HG02981 (cell line): ENCODE results near the gene CRMP1.
"Not testable (repeated sequence)": the region's sequence is repeated elsewhere in the genome, so short reads cannot be mapped to it uniquely, and the experiment has no call there.

Experiments
- ATAC-seq: cut with Tn5 transposase; IDR thresholded peaks from one replicate; pipeline ENCODE4 v1.9.1; 2021; ENCODE audit warnings: mild to moderate bottlenecking, moderate library complexity; ENCODE audit not compliant: unreplicated experiment

Gene CRMP1

DNA sequence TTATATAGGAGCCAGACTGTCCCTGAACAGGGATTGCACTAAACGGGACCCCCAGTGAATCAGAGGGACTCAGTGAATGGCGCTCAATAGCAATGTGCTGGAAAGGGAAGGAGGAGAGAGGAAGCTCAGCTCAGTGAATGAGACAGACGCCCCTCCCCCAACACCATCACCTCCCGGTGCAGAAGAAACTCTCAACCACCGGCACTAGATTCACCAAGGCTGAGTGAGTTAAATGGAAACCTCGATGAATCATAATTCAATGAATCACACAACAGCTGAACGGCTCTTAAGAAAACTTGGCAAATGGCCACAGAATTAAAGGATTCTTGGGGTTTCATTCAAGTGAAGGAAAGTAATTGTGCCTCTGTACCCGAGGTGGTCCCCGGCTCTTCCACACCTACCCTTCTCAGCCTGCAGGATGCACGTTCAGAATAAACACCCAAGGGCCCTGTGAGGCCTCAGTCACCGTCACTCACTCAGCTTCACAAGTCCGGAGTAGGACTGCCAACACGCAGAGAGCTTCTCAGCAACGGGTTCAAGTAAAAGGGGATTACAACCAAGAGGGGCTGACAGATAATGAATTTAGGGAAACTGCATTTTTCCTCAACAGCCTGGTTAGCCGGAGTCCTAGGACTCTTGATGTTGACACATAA is 29.3 kb downstream of the CRMP1 start:
- ATAC-seq, result no peak

GRCh38 chr4:5858020-5858769 is 34.7 kb downstream of the CRMP1 start:
- no peak for ATAC-seq

- no peak for ATAC-seq
Measured at GRCh38 chr4:5857199-5857598, 35.7 kb downstream of the CRMP1 start.

- ATAC-seq, result not testable (repeated sequence)
Measured at GRCh38 chr4:5856362-5856761, 36.5 kb downstream of the CRMP1 start.

DNA sequence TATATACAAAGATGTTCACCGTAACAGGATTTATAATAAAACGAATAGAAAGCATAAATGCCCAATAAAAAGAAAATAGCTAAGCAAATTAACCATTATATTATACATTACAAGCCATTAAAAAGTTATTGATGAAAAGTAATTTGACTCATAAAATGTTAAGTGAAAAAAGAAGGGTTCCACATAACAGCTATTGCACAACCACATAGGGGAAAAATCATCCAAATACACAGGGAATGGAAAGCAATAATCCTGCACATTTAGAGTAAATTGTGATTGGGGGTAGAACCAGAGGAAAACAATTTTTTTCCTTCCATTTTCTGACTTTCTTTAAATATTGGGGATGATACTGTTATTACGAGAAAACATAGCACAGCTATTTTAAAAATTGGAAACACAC is 38.0 kb downstream of the CRMP1 start:
- no peak for ATAC-seq

DNA sequence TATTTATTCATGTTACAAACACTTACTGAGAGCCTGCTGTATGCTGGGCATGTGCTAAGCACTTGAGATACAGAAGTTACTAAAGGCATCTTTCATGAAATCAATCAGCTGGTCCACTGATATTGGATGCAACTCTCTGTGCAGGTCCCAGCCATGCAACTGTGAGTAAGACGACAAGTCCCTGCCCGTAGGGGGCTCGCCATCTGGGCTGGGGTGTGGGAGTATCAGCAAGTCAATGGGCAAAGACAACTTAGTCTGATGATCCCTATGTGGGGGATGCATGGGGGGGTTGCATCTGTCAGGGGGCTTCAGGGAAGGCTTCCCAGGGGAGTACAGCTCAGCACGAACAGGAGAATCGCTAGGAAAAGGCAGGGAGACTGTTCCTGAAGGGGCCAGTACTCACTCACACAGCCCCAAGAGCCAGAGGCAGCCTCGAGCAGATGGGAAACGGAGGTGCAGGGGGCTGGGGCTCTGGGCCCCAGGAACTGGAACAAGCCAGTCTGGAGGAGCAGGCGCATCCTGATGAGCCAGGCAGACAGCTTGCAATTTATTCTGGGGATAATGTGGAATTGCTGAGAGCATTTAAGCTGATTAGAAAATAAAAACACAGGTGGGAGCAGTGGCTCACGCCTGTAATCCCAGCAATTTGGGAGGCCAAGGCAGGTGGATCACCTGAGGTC is 40.2 kb downstream of the CRMP1 start:
- ATAC-seq, result no peak

DNA sequence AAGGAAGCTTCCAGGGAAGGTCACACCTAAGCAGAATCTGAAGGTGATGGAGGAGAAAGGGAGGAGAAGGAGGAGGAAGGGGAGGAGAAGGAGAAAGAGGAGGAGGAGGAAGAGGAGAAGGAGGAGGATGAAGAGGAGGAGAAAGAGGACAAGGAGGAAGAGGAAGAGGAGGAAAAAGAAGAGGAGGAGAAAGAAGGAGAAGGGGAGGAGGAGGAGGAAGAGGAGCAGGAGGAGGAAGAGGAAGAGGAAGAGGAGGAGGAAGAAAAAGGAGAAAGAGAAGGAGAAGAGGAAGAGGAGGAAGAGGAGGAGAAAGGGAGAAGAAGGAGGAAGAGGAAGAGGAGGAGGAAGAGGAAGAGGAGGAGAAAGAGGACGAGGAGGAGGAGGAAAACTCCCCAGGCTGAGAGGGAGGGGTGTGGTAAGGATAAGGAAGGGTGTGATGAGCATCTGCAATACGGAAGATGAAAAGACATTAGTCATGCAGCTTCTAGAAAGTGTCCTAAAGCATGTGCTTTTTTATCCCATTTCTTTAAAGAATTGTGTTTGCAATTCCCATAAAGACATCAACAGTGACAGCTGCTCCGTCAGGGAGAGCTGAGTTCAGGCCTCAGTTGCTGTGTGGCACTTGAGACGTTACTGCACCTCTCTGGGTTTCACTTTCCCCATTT is 41.1 kb downstream of the CRMP1 start:
- no peak for ATAC-seq

DNA sequence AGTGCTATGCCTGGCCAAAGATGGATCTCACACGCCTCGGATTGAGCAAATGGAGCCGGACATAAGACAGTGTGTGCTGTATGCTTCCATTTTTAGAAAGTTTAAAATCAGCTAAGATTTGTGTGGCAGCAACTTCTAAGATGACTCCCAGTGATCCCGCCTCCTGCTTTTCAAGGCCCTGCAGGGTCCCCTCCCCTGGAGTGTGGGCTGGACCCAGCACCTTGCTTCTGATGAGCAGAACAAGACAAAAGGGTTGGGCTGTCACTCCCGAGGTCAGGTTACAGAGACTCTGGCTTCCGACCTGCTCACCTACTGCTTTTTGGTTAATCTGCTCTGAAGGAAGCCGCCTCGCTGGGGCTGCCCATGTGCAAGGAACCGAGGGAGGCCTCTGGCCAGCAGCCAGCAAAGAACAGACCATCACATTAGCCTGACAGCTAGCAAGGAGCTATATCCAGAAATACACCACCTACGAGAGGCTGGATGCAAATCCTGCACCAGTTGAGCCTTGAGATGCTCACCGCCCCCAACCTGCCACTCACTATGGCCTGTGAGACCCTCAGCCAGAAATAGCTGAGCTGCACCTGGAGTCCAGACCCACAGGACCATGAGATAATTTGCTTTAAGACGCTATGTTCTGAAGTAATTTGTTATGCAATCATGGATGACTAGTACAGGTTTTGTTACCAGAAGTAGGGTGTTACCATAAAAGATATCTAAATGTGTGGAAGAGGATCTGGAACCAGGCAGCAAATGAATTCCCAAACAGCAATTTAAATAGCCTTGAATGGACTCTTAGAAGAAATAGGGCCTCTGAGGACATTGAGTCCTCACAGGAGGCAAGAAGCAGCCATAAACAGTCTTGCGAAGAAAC is 47.6 kb downstream of the CRMP1 start:
- ATAC-seq, result no peak

GRCh38 chr4:5843573-5844530 is 49.0 kb downstream of the CRMP1 start:
- no peak for ATAC-seq

GRCh38 chr4:5842456-5842855 is 50.4 kb downstream of the CRMP1 start:
- no peak for ATAC-seq

GRCh38 chr4:5839751-5840674 is 52.9 kb downstream of the CRMP1 start:
- ATAC-seq, result no peak

- no peak for ATAC-seq
Measured at GRCh38 chr4:5839332-5839731, 53.6 kb downstream of the CRMP1 start.

GRCh38 chr4:5837483-5837882 is 55.4 kb downstream of the CRMP1 start:
- ATAC-seq, result not testable (repeated sequence)

DNA sequence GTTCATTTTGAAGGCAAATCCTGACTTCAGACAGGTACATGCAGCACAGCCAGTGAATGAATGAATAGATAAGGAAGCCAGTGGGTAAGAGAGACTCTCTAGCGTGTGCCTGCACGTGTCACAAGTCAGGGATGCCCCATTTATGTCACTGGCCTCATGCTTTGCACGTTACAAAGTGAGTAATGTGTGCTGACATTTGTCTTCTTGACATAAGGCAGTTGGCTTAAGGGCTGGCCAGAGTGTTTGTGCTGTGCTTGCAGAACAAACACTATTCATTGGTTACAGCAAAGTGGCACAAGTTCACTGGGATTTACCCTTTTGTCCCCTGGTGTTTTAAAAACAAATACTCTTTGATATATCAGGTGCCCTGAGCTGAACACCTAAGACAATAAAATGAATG is 55.9 kb downstream of the CRMP1 start:
- ATAC-seq, result no peak

- ATAC-seq, result no peak
Measured at GRCh38 chr4:5828005-5828391, 64.9 kb downstream of the CRMP1 start.

GRCh38 chr4:5827108-5828004 is 65.5 kb downstream of the CRMP1 start:
- no peak for ATAC-seq

DNA sequence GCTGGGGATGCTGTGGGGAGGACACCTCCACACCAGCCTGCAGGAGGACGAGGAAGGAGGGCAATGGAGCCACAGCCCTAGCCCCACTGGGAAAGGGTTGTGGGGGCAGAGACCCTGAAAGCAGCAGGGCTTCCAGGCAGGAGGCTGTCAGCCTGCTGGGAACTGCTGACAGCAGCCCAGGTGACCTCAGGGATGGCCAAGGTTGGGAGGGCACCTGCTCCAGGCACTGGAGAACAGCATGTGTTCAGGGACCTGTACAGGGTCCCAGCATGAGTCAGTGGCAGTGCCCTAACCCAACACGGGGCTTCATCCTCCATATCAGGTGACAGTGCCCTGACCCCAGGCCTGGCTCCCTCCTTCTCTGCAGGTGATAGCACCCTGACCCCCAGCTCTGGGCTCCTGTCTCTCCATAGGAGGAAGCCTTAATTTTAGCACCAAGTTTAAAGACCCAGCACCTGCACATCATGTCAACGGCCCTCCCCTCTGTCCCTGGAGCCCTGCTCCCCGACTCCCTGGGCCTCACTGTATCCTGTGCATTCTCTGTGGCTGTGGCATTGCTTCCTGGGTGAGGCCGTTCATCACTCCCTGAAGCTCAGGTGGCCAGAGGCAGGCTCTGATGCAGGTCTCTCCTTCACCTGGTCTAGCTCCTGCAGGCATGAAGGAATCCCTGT is 66.3 kb downstream of the CRMP1 start:
- ATAC-seq, result no peak
